H1 (cell line): ENCODE results near the gene TMEM235. TPM values are rescaled to one million over a fixed set of nuclear protein-coding genes. Genes with fewer than 3 reads are reported as not detected.

ENCODE experiments used
- ATF2 ChIP-seq: IDR thresholded peaks from 2 replicates; pipeline ENCODE4 v1.6.1; 2012; ENCODE audit warnings: low read length, inconsistent platforms
- CHD7 ChIP-seq: fragments of 300-600 bp; sonication (generic); IDR thresholded peaks from 2 replicates; pipeline ENCODE4 v1.7.1; 2012; ENCODE audit warnings: low read length, moderate library complexity, mild to moderate bottlenecking, inconsistent platforms; ENCODE audit not compliant: insufficient replicate concordance
- JUND ChIP-seq: IDR thresholded peaks from 2 replicates; pipeline ENCODE4 v1.6.1; 2011; ENCODE audit warnings: mild to moderate bottlenecking, improper control_type of control experiment, low read length
- KDM4A ChIP-seq: IDR thresholded peaks from one replicate; pipeline ENCODE4 v1.7.1; 2012; ENCODE audit warnings: low read depth, mild to moderate bottlenecking, moderate library complexity, low read length, inconsistent platforms; ENCODE audit not compliant: severe bottlenecking
- RXRA ChIP-seq: IDR thresholded peaks from 2 replicates; pipeline ENCODE4 v1.6.1; 2011; ENCODE audit warnings: low read depth, mild to moderate bottlenecking, low read length, moderate library complexity; ENCODE audit not compliant: insufficient read depth
- SAP30 ChIP-seq: fragments of 300-600 bp; sonication (generic); IDR thresholded peaks from 2 replicates; pipeline ENCODE4 v1.7.1; 2012; ENCODE audit warnings: low read length, moderate library complexity, mild to moderate bottlenecking, inconsistent platforms; ENCODE audit not compliant: insufficient read depth, insufficient replicate concordance
- TAF7 ChIP-seq: optimal IDR thresholded peaks from 2 replicates; pipeline ENCODE3; 2011; ENCODE audit warnings: low read depth, mild to moderate bottlenecking, inconsistent platforms, low read length, moderate library complexity, borderline replicate concordance
- polyA plus RNA-seq, 7 experiments: library from polyadenylated mRNA; depleted of rRNA in 3 of 7; stranded (reverse) in 5 of 7; unstranded in 2 of 7; fragments of >200 nt in 5 of 7; fragments of 200-250 nt in 2 of 7; gene quantifications; 1 replicate in 5 of 7; 2 replicates in 1 of 7; 4 replicates in 1 of 7; pipeline versions ENCODE4 v1.2.1 to v1.2.3, GENCODE V29; 2011 to 2013; ENCODE audit warnings: missing spikeins in 2 of 7, mixed read lengths in 2 of 7
- total RNA-seq: library from RNA; stranded (reverse); fragmentation: NEBNext Ultra II Directional; extraction: Animal tissue kit (Norgen Biotek cat#: 25700); gene quantifications from 2 replicates; pipeline ENCODE4 v1.2.1, GENCODE V29; 2021

TMEM235 gene
- total and polyA plus RNA-seq, 2 of the 8 experiments (the other 6 are each of a cell fraction or from before 2014, with no cell fraction given) = 0.05 to 0.15 TPM

GRCh38 chr17:78250891-78251772 lies 19.7 kb downstream of the TMEM235 start (continued):
- TF ChIP-seq CHD7 (no peak), JUND (peak; percentile 49; the same call in 1 of the 2 replicates), ATF2 (no peak), TAF7 (peak; percentile 67), RXRA (no peak), KDM4A (no peak), SAP30 (no peak)
